HepG2 (cell line): ENCODE data around the gene ZNF430. TPM values are rescaled to one million over a fixed set of nuclear protein-coding genes. Genes with fewer than 3 reads are reported as not detected.

Experiments
- FOXO4 ChIP-seq: sonication (generic); formaldehyde crosslinking; conservative IDR thresholded peaks from 2 replicates; pipeline ENCODE4 v1.8.1; 2023; ENCODE audit warnings: missing genetic modification reagents
- GTF3A ChIP-seq: sonication (generic); formaldehyde crosslinking; conservative IDR thresholded peaks from 2 replicates; pipeline ENCODE4 v1.4.0; 2020; ENCODE audit warnings: mild to moderate bottlenecking, missing genetic modification reagents
- HNRNPK ChIP-seq: fragments of 200-400 bp; formaldehyde crosslinking; IDR thresholded peaks from 2 replicates; pipeline ENCODE4 v1.6.1; 2018; ENCODE audit warnings: low read length, low read depth, moderate library complexity, mild to moderate bottlenecking; ENCODE audit not compliant: poor library complexity, severe bottlenecking
- HOXA7 ChIP-seq: sonication (generic); formaldehyde crosslinking; IDR thresholded peaks from 2 replicates; pipeline ENCODE4 v1.8.1; 2022; ENCODE audit warnings: mild to moderate bottlenecking, missing genetic modification reagents, moderate library complexity
- MTA1 ChIP-seq: sonication (generic); formaldehyde crosslinking; IDR thresholded peaks from 2 replicates; pipeline ENCODE4 v1.4.0; 2020; ENCODE audit warnings: missing genetic modification reagents, mild to moderate bottlenecking, borderline replicate concordance
- NFAT5 ChIP-seq: sonication (generic); formaldehyde crosslinking; IDR thresholded peaks from 2 replicates; pipeline ENCODE4 v1.4.0; 2020; ENCODE audit warnings: missing genetic modification reagents
- POGZ ChIP-seq: sonication (generic); formaldehyde crosslinking; IDR thresholded peaks from 2 replicates; pipeline ENCODE4 v1.4.0; 2020; ENCODE audit warnings: mild to moderate bottlenecking, missing genetic modification reagents
- POLR2G ChIP-seq: fragments of 200-400 bp; formaldehyde crosslinking; IDR thresholded peaks from 2 replicates; pipeline ENCODE4 v1.6.1; 2018; ENCODE audit warnings: mild to moderate bottlenecking, low read depth, low read length, moderate library complexity
- RELA ChIP-seq: sonication (generic); formaldehyde crosslinking; IDR thresholded peaks from 2 replicates; pipeline ENCODE4 v1.4.0; 2020; ENCODE audit warnings: missing genetic modification reagents
- RXRA ChIP-seq: sonication (generic); formaldehyde crosslinking; IDR thresholded peaks from 2 replicates; pipeline ENCODE4 v1.5.1; 2020; ENCODE audit warnings: missing genetic modification reagents
- SALL1 ChIP-seq: sonication (generic); formaldehyde crosslinking; IDR thresholded peaks from 2 replicates; pipeline ENCODE4 v1.8.0; 2022; ENCODE audit warnings: mild to moderate bottlenecking, missing genetic modification reagents
- UBTF ChIP-seq: sonication (generic); formaldehyde crosslinking; IDR thresholded peaks from 2 replicates; pipeline ENCODE4 v1.4.0; 2020; ENCODE audit warnings: mild to moderate bottlenecking, missing genetic modification reagents
- ZGPAT ChIP-seq: IDR thresholded peaks from 2 replicates; pipeline ENCODE4 v1.6.1; 2016; ENCODE audit warnings: mild to moderate bottlenecking
- ZZZ3 ChIP-seq: sonication (generic); formaldehyde crosslinking; IDR thresholded peaks from 2 replicates; pipeline ENCODE4 v1.4.0; 2020; ENCODE audit warnings: missing genetic modification reagents, mild to moderate bottlenecking, borderline replicate concordance
- polyA plus RNA-seq, 8 experiments: library from polyadenylated mRNA; depleted of rRNA in 3 of 8; stranded (reverse) in 7 of 8; unstranded in 1 of 8; fragments of >200 nt; fragmentation: Illumina TruSeq in 4 of 8; extraction: Trizol in 4 of 8; gene quantifications; 2 replicates each; pipeline versions ENCODE4 v1.2.1 to v1.2.3, GENCODE V29; 2011 to 2016; ENCODE audit warnings: low read depth in 4 of 8, missing spikeins in 1 of 8, mixed read lengths in 1 of 8; ENCODE audit not compliant: insufficient read depth in 1 of 8
- total RNA-seq, 5 experiments: library from RNA; depleted of rRNA; stranded (reverse); fragments of >200 nt; fragmentation: Illumina TruSeq; extraction: Trizol; gene quantifications; 2 replicates each; pipeline ENCODE4 v1.2.3, GENCODE V29; 2016; ENCODE audit warnings: low read depth in 1 of 5
- TF ChIP-seq, protein P1 (sequence below): sonication (generic); formaldehyde crosslinking; IDR thresholded peaks from 2 replicates; pipeline ENCODE4 v1.4.0; 2020; ENCODE audit warnings: missing genetic modification reagents, low read depth, mild to moderate bottlenecking, borderline replicate concordance

The ZNF430 gene
- total and polyA plus RNA-seq, 2 of the 13 experiments (the other 11 are each of a cell fraction or from before 2014, with no cell fraction given) = 4.1 to 6.9 TPM

- no peak for TF ChIP-seq NFAT5 (CRISPR knock-in tag)
- peak; percentile 61 for TF ChIP-seq UBTF (CRISPR knock-in tag)
- no peak for TF ChIP-seq MTA1 (CRISPR knock-in tag)
- TF ChIP-seq ZGPAT (CRISPR knock-in tag) = peak; percentile 66; the same call in 1 of the 2 replicates
- peak; percentile 61; the same call in 1 of the 2 replicates for TF ChIP-seq SALL1 (CRISPR knock-in tag)
- peak; percentile 91 for TF ChIP-seq POLR2G
- no peak for TF ChIP-seq GTF3A (CRISPR knock-in tag)
- no peak for TF ChIP-seq RELA
- no peak for TF ChIP-seq FOXO4 (CRISPR knock-in tag)
- TF ChIP-seq POGZ (CRISPR knock-in tag) = peak; percentile 74
- TF ChIP-seq RXRA (CRISPR knock-in tag) = 0 out of 2 replicates have a peak, but pooled peaks have one; percentile 29
- TF ChIP-seq HNRNPK = no peak
- TF ChIP-seq, protein P1, sequence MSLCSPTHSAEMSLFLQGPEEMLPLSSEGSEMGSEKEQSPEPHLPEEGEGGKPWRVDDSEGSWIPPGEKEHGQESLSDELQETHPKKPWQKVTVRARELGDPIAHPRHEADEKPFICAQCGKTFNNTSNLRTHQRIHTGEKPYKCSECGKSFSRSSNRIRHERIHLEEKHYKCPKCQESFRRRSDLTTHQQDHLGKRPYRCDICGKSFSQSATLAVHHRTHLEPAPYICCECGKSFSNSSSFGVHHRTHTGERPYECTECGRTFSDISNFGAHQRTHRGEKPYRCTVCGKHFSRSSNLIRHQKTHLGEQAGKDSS = 0 out of 2 replicates have a peak, but pooled peaks have one; percentile 27
- TF ChIP-seq ZZZ3 = 0 out of 2 replicates have a peak, but pooled peaks have one; percentile 23
- no peak for TF ChIP-seq HOXA7
These were observed 61.8 kb downstream of the ZNF430 start, which contains the start of gene ZNF714 (continued) for GRCh38 chr19:21082011-21082975.
